HG03442 (cell line): ENCODE data around the gene GRP.

Source experiments
- ATAC-seq: cut with Tn5 transposase; IDR thresholded peaks from one replicate; pipeline ENCODE4 v1.9.1; 2021; ENCODE audit warnings: mild to moderate bottlenecking, moderate library complexity; ENCODE audit not compliant: unreplicated experiment

The GRP gene

GRCh38 chr18:59266886-59267502, 47.0 kb downstream of the GRP start:
- no peak for ATAC-seq

GRCh38 chr18:59267503-59268126, 47.7 kb downstream of the GRP start:
- ATAC-seq, result no peak

GRCh38 chr18:59268127-59268720, 48.3 kb downstream of the GRP start:
- ATAC-seq, result no peak

- ATAC-seq, result peak; percentile 45
Observed at GRCh38 chr18:59268721-59269562, 49.0 kb downstream of the GRP start.

GRCh38 chr18:59269563-59270119, 49.7 kb downstream of the GRP start:
- ATAC-seq, result no peak

- no peak for ATAC-seq
Observed at GRCh38 chr18:59270689-59271257, 50.8 kb downstream of the GRP start.

- ATAC-seq, result no peak
Observed at GRCh38 chr18:59271606-59272220, 51.8 kb downstream of the GRP start.

- ATAC-seq, result no peak
Observed at GRCh38 chr18:59272221-59272888, 52.4 kb downstream of the GRP start.

- ATAC-seq, result no peak
Observed at GRCh38 chr18:59272891-59273758, 53.2 kb downstream of the GRP start, which contains the start of gene RAX. RAX (minus strand) TSS chr18:59273454; CDS start chr18:59273206, 248 bp downstream.

GRCh38 chr18:59273759-59274532, 54.0 kb downstream of the GRP start:
- no peak for ATAC-seq

GRCh38 chr18:59274533-59274928, 54.6 kb downstream of the GRP start:
- no peak for ATAC-seq

- ATAC-seq, result no peak
Observed at GRCh38 chr18:59275406-59275949, 55.5 kb downstream of the GRP start.

- no peak for ATAC-seq
Observed at GRCh38 chr18:59276047-59276446, 56.1 kb downstream of the GRP start.

- ATAC-seq, result no peak
Observed at GRCh38 chr18:59278793-59279192, 58.8 kb downstream of the GRP start.

GRCh38 chr18:59279193-59279592, 59.2 kb downstream of the GRP start:
- ATAC-seq, result no peak

- no peak for ATAC-seq
Observed at GRCh38 chr18:59279722-59280121, 59.8 kb downstream of the GRP start.
